GM19468 (cell line): Measurements from ENCODE around the gene TTC3.
"Not testable (repeated sequence)": the region's sequence is repeated elsewhere in the genome, so short reads cannot be mapped to it uniquely, and the experiment has no call there.

Experiments used
- ATAC-seq: cut with Tn5 transposase; IDR thresholded peaks from one replicate; pipeline ENCODE4 v1.9.1; 2021; ENCODE audit warnings: mild to moderate bottlenecking, moderate library complexity, moderate number of reproducible peaks; ENCODE audit not compliant: unreplicated experiment; ENCODE audit errors: extremely low read depth

Gene TTC3

GRCh38 chr21:37143392-37143791 lies 70.3 kb downstream of the TTC3 start:
- ATAC-seq, result not testable (repeated sequence)

GRCh38 chr21:37145635-37146111 lies 72.6 kb downstream of the TTC3 start:
- ATAC-seq, result no peak

GRCh38 chr21:37146320-37147235 lies 73.5 kb downstream of the TTC3 start:
- no peak for ATAC-seq

GRCh38 chr21:37149411-37149810 lies 76.4 kb downstream of the TTC3 start:
- ATAC-seq, result no peak

GRCh38 chr21:37153196-37153934 lies 80.3 kb downstream of the TTC3 start:
- no peak for ATAC-seq

GRCh38 chr21:37153935-37154350 lies 80.9 kb downstream of the TTC3 start:
- no peak for ATAC-seq

GRCh38 chr21:37155186-37155585 lies 82.1 kb downstream of the TTC3 start:
- no peak for ATAC-seq

- no peak for ATAC-seq
Observed at GRCh38 chr21:37157938-37158337, 84.9 kb downstream of the TTC3 start.

- no peak for ATAC-seq
Observed at GRCh38 chr21:37159053-37159776, 86.2 kb downstream of the TTC3 start.

- no peak for ATAC-seq
Observed at GRCh38 chr21:37159949-37160348, 86.9 kb downstream of the TTC3 start.

GRCh38 chr21:37164742-37165141 lies 91.7 kb downstream of the TTC3 start:
- no peak for ATAC-seq

GRCh38 chr21:37165586-37165985 lies 92.5 kb downstream of the TTC3 start:
- ATAC-seq, result no peak

- ATAC-seq, result no peak
Observed at GRCh38 chr21:37166733-37167132, 93.7 kb downstream of the TTC3 start.

- no peak for ATAC-seq
Observed at GRCh38 chr21:37168666-37169065, 95.6 kb downstream of the TTC3 start.

- no peak for ATAC-seq
Observed at GRCh38 chr21:37172646-37173045, 99.6 kb downstream of the TTC3 start.

GRCh38 chr21:37176716-37177115 lies 103.7 kb downstream of the TTC3 start:
- no peak for ATAC-seq

- no peak for ATAC-seq
Observed at GRCh38 chr21:37181059-37181458, 108.0 kb downstream of the TTC3 start.

- no peak for ATAC-seq
Observed at GRCh38 chr21:37182222-37182621, 109.2 kb downstream of the TTC3 start.

- no peak for ATAC-seq
Observed at GRCh38 chr21:37183749-37184148, 110.7 kb downstream of the TTC3 start.

GRCh38 chr21:37184784-37185593 lies 111.9 kb downstream of the TTC3 start:
- ATAC-seq, result no peak
